Lower lobe of right lung (tissue), 2 donors: ENCODE results near the gene CDRT15. TPM values are rescaled to one million over a fixed set of nuclear protein-coding genes. Genes with fewer than 3 reads are reported as not detected.
A peak's percentile ranks its signal among the peaks of the same experiment; 100 is the strongest.

ENCODE experiments used
- ATAC-seq, 2 donors: fragments of 200-7000 bp; cut with Tn5 transposase; one replicate each; pipeline ENCODE4 v1.9.1; 2020 to 2022; ENCODE audit warnings: mild to moderate bottlenecking in 2 of 2, moderate library complexity in 2 of 2
- DNase-seq: peaks from one replicate; pipeline ENCODE4 v3.0.0-alpha.2; 2020
- H3K27ac ChIP-seq: fragments of 200-600 bp; one replicate; pipeline ENCODE4 v1.8.0; 2022
- H3K27me3 ChIP-seq: fragments of 200-600 bp; one replicate; pipeline ENCODE4 v1.8.0; 2022; ENCODE audit warnings: low read depth
- H3K36me3 ChIP-seq: fragments of 200-600 bp; one replicate; pipeline ENCODE4 v1.8.0; 2022; ENCODE audit warnings: mild to moderate bottlenecking
- H3K4me1 ChIP-seq: fragments of 200-600 bp; one replicate; pipeline ENCODE4 v1.8.0; 2022
- H3K4me3 ChIP-seq: fragments of 200-600 bp; one replicate; pipeline ENCODE4 v1.8.0; 2022; ENCODE audit warnings: mild to moderate bottlenecking
- H3K9me3 ChIP-seq: fragments of 200-600 bp; one replicate; pipeline ENCODE4 v1.8.0; 2022
- intact Hi-C: fragments of 100-400 bp; cut with DNase I; formaldehyde crosslinking; loops from one replicate; pipeline ENCODE4 v1.11.0; 2022
- total RNA-seq: library from RNA; stranded (reverse); fragmentation: NEBNext Ultra II Directional; extraction: Animal tissue kit (Norgen Biotek cat#: 25700); gene quantifications from one replicate; pipeline ENCODE4 v1.2.1, GENCODE V29; 2021
- TF ChIP-seq, protein P1 (sequence below): fragments of 200-600 bp; IDR thresholded peaks from one replicate; pipeline ENCODE4 v1.8.0; 2022; ENCODE audit warnings: antibody characterized with exemption, mild to moderate bottlenecking
- donor health status: DM: no; HTN: yes; CAD: no; lungs with severe emphysema.

The CDRT15 gene
- total RNA-seq, 1 donor from 2014 or later: not detected

DNA sequence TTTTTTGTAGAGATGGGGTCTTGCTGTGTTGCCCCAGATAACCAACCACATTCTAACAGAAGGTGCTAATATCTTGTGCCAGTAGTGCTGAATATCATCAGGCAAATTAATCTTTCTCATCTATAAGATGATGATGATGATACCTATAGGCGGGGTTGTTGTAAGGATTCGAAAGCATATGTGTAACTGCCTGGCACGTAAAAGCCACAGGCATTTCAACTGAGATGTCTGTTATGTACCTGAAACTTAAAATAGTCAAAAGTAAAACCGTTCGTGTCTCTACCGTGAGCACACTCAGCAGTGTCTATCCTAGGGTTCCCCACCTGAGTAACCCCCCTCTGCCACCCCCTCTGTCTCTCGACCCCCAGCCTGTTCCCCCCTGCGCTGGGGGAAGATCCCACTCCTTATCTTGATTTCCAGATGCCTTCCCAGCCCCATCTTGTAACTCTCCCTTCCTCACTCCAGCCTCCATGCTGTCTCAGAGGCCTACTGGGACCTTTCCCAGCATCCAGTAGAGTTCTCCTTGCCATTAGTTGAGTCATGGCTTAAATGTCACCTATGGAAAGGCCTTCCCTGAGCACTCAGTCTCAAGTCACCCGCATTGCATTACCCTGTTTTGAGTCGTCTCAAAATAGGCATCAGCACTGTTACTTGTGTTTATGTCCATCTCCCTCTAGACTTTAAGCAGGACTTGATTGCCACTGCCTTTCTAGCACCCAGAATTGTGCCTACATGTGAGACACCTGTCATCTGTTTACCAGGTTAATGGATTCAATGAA lies 34.1 kb downstream of the CDRT15 start:
- Histone ChIP-seq H3K27ac (no peak overlapping the region), H3K36me3 (peaks cover 12% of the 10 kb centered on the region), H3K4me1 (peaks cover 41% of the 10 kb centered on the region), H3K9me3 (no peaks in the 10 kb centered on the region), H3K27me3 (no peaks in the 10 kb centered on the region), H3K4me3 (no peak overlapping the region)
- ATAC-seq: no peak
- TF ChIP-seq, protein P1, sequence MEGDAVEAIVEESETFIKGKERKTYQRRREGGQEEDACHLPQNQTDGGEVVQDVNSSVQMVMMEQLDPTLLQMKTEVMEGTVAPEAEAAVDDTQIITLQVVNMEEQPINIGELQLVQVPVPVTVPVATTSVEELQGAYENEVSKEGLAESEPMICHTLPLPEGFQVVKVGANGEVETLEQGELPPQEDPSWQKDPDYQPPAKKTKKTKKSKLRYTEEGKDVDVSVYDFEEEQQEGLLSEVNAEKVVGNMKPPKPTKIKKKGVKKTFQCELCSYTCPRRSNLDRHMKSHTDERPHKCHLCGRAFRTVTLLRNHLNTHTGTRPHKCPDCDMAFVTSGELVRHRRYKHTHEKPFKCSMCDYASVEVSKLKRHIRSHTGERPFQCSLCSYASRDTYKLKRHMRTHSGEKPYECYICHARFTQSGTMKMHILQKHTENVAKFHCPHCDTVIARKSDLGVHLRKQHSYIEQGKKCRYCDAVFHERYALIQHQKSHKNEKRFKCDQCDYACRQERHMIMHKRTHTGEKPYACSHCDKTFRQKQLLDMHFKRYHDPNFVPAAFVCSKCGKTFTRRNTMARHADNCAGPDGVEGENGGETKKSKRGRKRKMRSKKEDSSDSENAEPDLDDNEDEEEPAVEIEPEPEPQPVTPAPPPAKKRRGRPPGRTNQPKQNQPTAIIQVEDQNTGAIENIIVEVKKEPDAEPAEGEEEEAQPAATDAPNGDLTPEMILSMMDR: no peak
- intact Hi-C loops: no loop called here
- no peak for DNase-seq

DNA sequence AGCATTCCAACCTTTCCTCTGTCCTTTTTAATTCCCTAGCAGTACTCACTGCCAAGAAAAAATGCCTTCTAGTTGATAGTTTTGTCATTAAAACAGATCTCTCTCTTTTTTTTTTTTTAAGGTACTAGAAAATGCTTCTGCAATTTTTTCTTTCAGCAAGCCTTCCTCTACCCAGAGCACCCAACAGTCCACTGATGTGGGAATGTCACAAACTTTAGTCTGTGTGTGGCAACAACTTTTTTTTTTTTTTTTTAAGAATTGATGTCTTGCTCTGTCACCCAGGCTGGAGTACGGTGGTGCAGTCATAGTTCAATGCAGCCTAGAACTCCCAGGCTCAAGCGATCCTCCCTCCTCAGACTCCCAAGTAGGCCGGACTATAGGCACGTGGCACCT lies 34.7 kb downstream of the CDRT15 start:
- H3K4me1 ChIP-seq: peaks cover 44% of the 10 kb centered on the region
- peak overlapping the region; percentile 44 for H3K27ac ChIP-seq
- intact Hi-C loops: no loop called here

DNA sequence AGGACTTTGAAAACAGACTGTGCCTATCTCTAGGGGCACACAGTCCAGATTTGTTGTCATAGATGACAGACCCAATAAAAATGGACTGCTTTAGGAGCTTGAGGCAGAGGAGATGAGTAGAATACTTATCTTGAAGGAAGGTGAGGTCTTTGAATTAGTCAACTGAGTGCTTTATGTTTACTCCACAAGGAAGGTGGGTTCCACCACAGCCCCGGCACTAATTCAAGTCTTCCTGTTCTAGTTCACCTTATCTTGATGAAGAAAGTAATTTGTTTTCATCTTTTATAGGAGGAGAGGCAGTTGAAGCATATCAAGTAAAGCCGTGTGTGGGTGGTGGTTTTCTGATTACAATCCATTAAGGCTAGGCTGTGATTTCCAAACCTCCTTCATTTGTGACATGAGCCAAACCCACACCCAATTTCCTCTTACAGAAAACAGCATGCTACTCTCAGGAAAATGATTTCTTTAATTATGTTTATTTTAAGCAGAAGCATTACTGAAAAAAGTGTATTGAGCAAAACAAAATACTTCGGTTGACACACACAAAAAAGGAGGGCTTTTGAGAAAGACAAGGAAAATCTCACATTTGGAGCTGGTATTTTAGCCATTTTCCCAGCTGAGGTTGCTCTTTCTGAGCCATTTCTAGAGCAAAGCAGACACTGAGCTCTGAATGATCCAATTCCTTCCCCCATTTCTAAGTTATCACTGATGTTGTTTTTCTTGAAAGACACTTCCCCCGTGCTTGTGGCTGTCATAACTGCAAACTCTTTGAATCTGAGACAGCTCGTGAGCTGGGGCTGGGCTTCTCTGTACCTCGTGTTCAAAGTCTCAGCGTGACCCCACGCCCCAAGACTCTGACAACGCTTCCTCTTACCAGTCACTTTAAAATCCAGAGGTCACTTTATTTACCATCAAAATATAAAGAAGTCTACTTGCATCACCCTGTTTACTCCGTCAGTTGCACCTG lies 35.4 kb downstream of the CDRT15 start:
- peak overlapping the region; percentile 44 for H3K27ac ChIP-seq
- intact Hi-C loops: no loop called here
- peaks cover 1% of the 10 kb centered on the region for H3K36me3 ChIP-seq
- H3K4me1 ChIP-seq: peaks cover 41% of the 10 kb centered on the region
- H3K9me3 ChIP-seq: no peaks in the 10 kb centered on the region
- TF ChIP-seq, protein P1: no peak
- DNase-seq (peak; percentile 62), ATAC-seq (peak in 1 of 2 donors; percentile 46)
- H3K27me3 ChIP-seq: no peaks in the 10 kb centered on the region
- H3K4me3 ChIP-seq: no peak overlapping the region

More for the DNA sequence above, 34.7 kb downstream of the CDRT15 start:
- DNase-seq (no peak), ATAC-seq (no peak)
- peaks cover 6% of the 10 kb centered on the region for H3K36me3 ChIP-seq
- no peaks in the 10 kb centered on the region for H3K27me3 ChIP-seq
- H3K4me3 ChIP-seq: no peak overlapping the region
- TF ChIP-seq, protein P1: no peak
- H3K9me3 ChIP-seq: no peaks in the 10 kb centered on the region

DNA sequence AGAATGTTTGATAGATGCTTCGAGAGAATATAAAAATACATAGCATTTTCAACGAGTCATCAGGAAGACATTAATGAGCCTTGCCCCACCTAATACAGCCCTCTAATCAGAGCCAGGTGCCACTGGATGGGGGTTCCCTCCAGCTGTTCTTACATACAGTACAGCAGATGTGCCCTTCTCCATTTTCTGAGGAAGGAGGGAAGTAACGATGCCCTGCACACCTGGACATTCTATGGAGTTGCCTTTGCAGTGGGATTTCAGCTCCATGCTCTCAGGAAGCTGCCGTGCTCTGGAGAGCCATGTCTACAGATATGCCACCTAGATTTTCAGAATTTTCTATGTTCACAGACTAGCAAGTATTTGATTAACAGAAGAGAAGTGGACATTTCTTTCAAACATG lies 36.3 kb downstream of the CDRT15 start:
- H3K27ac ChIP-seq: no peak overlapping the region
- H3K36me3 ChIP-seq: no peaks in the 10 kb centered on the region
- TF ChIP-seq, protein P1: no peak
- no peaks in the 10 kb centered on the region for H3K27me3 ChIP-seq
- no peaks in the 10 kb centered on the region for H3K9me3 ChIP-seq
- DNase-seq (no peak), ATAC-seq (no peak)
- H3K4me3 ChIP-seq: no peak overlapping the region
- intact Hi-C loops: no loop called here
- H3K4me1 ChIP-seq: peaks cover 38% of the 10 kb centered on the region

DNA sequence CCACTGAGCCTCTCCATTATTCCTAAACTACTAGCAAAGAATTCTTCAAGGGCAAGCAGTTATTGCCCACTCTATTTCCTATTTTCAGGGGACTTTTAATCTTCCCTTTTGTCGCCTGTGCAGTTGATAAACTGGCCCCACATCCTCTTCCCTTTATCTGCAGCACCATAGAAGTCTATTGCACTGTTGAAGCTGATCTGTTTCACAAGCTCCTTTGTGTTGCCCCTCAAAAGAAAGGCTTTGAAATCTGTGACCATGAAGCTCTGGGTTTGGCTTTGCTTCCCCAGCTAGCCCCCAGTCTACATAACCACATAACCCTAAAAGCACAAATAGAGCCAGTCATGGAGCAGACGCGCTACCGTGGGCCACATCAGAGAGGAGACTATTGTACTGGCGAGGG lies 37.1 kb downstream of the CDRT15 start:
- TF ChIP-seq, protein P1: no peak
- H3K27me3 ChIP-seq: no peaks in the 10 kb centered on the region
- H3K36me3 ChIP-seq: no peaks in the 10 kb centered on the region
- DNase-seq (no peak), ATAC-seq (no peak)
- intact Hi-C loops: no loop called here
- H3K9me3 ChIP-seq: no peaks in the 10 kb centered on the region
- H3K4me3 ChIP-seq: no peak overlapping the region
- no peak overlapping the region for H3K27ac ChIP-seq
- peaks cover 38% of the 10 kb centered on the region for H3K4me1 ChIP-seq
